ENCODE measurements around the gene IGIP. TPM values are rescaled to one million over a fixed set of nuclear protein-coding genes. Genes with fewer than 3 reads are reported as not detected.
"Not testable (repeated sequence)": the region's sequence is repeated elsewhere in the genome, so short reads cannot be mapped to it uniquely, and the experiment has no call there.

Gene IGIP
- total RNA-seq, 1 donor from 2014 or later = 1.6 TPM

DNA sequence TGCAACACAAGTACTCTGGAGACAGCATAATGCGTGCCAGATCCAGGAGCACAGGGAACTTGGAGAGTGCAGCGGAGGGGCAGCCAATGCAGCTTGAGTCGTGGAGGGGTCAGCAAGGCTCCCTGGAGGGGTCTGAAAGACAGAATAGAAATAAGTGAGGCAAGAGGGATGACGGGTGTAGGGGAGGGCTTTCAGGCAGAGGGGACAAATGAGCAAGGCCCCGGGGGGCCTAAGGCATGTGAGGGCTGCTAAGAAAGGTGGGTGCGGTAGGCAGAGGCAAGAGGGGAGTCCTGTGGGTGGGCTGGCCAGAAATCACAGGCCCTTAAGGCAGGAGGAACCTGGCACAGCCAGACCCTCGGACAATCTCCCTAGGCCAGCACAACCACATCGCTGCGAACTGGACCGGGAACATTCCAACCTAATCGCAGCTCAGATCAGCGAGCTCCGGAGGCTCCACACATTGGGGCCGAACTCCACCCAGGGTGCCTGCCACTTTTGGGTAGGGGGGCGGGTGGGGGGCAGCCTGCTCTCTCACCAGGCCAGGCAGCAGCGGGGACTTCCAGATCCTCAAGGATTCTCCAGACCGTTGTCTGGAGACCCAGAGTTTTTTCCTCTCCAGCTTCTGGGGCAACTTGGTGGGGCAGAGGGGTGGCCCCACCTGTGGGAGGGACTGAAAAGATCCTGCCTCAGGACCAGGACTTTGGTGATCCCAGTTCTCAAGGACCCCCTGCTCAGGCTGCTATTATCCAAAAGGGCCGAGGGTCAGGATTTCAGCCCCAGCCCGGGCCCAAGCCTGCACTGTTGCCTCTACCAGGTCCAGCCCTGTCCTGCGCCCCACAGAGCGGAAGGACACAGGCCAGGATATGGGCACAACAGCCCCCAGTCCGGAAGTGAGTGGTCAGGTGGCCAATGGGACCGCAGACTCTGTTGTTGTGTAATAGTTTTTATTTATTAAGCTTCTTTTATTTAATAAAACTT is 26.6 kb downstream of the IGIP start:
- H3K27me3 ChIP-seq = peaks cover 15% of the 10 kb centered on the region
- no peak overlapping the region for H3K9ac ChIP-seq
- H3K79me2 ChIP-seq (ENCODE audit: low read depth) = no peaks in the 10 kb centered on the region
- no peak overlapping the region for H3K27ac ChIP-seq
- peaks cover 13% of the 10 kb centered on the region for H4K20me1 ChIP-seq (ENCODE audit: low read depth)
- Mint-ChIP-seq H3K4me1 (peaks cover 24% of the 10 kb centered on the region), H3K4me3 (no peak overlapping the region), H3K9me3 (no peaks in the 10 kb centered on the region), H3K27me3 (ENCODE audit: insufficient read depth, low read depth) (peaks cover 20% of the 10 kb centered on the region), H3K36me3 (no peaks in the 10 kb centered on the region), H3K27ac (no peak overlapping the region)
- H3K4me2 ChIP-seq = no peak overlapping the region
- H3K4me3 ChIP-seq = no peak overlapping the region
- TF ChIP-seq EZH2 (IDR thresholded peaks at IDR 0.05) (no peak), EZH2phosphoT487 (IDR thresholded peaks at IDR 0.05) (no peak)
- TF ChIP-seq, protein P1, sequence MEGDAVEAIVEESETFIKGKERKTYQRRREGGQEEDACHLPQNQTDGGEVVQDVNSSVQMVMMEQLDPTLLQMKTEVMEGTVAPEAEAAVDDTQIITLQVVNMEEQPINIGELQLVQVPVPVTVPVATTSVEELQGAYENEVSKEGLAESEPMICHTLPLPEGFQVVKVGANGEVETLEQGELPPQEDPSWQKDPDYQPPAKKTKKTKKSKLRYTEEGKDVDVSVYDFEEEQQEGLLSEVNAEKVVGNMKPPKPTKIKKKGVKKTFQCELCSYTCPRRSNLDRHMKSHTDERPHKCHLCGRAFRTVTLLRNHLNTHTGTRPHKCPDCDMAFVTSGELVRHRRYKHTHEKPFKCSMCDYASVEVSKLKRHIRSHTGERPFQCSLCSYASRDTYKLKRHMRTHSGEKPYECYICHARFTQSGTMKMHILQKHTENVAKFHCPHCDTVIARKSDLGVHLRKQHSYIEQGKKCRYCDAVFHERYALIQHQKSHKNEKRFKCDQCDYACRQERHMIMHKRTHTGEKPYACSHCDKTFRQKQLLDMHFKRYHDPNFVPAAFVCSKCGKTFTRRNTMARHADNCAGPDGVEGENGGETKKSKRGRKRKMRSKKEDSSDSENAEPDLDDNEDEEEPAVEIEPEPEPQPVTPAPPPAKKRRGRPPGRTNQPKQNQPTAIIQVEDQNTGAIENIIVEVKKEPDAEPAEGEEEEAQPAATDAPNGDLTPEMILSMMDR (IDR thresholded peaks at IDR 0.05) = no peak
- DNase-seq (ENCODE audit: low spot score) = no peak
- no peak overlapping the region for H2AFZ ChIP-seq (replicated peaks)
- H3F3A ChIP-seq (ENCODE audit: low read depth) = no peaks in the 10 kb centered on the region
- H3K4me1 ChIP-seq = peaks cover 25% of the 10 kb centered on the region
- no peaks in the 10 kb centered on the region for H3K36me3 ChIP-seq
- no peaks in the 10 kb centered on the region for H3K9me3 ChIP-seq (ENCODE audit: low read depth)

DNA sequence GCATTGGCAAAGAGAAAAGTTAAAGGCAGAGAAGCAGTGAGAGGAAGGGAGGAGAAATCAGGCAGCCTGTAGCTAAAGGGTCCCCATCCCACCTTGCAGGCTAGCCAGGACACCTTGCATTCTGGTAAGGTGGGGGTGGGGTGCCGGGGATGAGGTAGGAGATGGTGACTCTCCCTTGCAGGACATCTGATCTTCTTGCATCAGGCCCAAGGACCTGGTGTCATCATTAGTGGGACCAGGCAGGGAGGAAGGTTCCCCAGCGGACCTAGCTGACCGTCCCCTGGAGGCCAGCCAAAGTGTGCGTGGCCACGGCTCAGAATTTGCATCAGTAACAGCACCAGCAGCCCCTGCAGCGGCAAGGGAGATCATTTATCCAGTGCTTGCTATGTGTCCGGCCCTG is 27.5 kb downstream of the IGIP start:
- Histone ChIP-seq H3K9ac (no peak overlapping the region), H3K4me1 (peaks cover 25% of the 10 kb centered on the region), H4K20me1 (ENCODE audit: low read depth) (peaks cover 4% of the 10 kb centered on the region), H3K9me3 (ENCODE audit: low read depth) (no peaks in the 10 kb centered on the region), H3K79me2 (ENCODE audit: low read depth) (no peaks in the 10 kb centered on the region), H3K36me3 (no peaks in the 10 kb centered on the region), H3K4me2 (peak overlapping the region; percentile 48), H3K27me3 (peaks cover 14% of the 10 kb centered on the region), H3F3A (ENCODE audit: low read depth) (no peaks in the 10 kb centered on the region), H3K27ac (no peak overlapping the region), H2AFZ (replicated peaks) (no peak overlapping the region), H3K4me3 (no peak overlapping the region)
- Mint-ChIP-seq H3K4me3 (no peak overlapping the region), H3K27ac (no peak overlapping the region), H3K36me3 (no peaks in the 10 kb centered on the region), H3K4me1 (peaks cover 24% of the 10 kb centered on the region), H3K9me3 (no peaks in the 10 kb centered on the region), H3K27me3 (ENCODE audit: insufficient read depth, low read depth) (peaks cover 10% of the 10 kb centered on the region)
- TF ChIP-seq EZH2phosphoT487 (IDR thresholded peaks at IDR 0.05) (no peak), EZH2 (IDR thresholded peaks at IDR 0.05) (no peak)
- TF ChIP-seq, protein P1 (IDR thresholded peaks at IDR 0.05) = no peak
- DNase-seq (ENCODE audit: low spot score) = no peak

DNA sequence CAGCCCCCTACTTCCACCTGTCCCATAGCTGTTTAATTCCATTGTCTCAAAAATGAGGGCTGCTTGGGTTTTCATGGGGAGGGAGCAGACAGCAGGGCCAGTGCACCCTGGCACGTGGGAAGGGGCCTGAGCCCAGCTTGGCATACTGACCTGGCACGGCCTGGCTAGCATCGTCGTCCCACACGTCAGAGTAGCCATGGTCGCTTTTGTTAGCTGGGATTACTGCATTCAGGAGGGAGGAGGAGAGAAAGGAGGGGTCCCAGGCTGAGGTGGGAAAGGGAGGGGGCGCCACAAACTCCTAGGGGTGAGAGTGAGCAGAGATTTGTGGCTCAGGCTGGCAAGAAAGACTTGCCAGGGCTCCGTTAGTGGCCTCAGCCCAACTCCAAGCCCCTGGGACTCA is 28.2 kb downstream of the IGIP start:
- Mint-ChIP-seq H3K4me1 (peaks cover 24% of the 10 kb centered on the region), H3K36me3 (no peaks in the 10 kb centered on the region), H3K9me3 (no peaks in the 10 kb centered on the region), H3K27ac (no peak overlapping the region), H3K27me3 (ENCODE audit: insufficient read depth, low read depth) (peaks cover 6% of the 10 kb centered on the region), H3K4me3 (no peak overlapping the region)
- Histone ChIP-seq H3K4me1 (peaks cover 25% of the 10 kb centered on the region), H4K20me1 (ENCODE audit: low read depth) (no peaks in the 10 kb centered on the region), H3K4me3 (no peak overlapping the region), H3K27ac (no peak overlapping the region), H3F3A (ENCODE audit: low read depth) (no peaks in the 10 kb centered on the region), H3K27me3 (peaks cover 17% of the 10 kb centered on the region), H2AFZ (replicated peaks) (peak overlapping the region; percentile 63), H3K9me3 (ENCODE audit: low read depth) (no peaks in the 10 kb centered on the region), H3K36me3 (no peaks in the 10 kb centered on the region), H3K79me2 (ENCODE audit: low read depth) (no peaks in the 10 kb centered on the region), H3K4me2 (peak overlapping the region; percentile 48), H3K9ac (no peak overlapping the region)
- peak; percentile 85 for DNase-seq (ENCODE audit: low spot score)
- no peak for TF ChIP-seq EZH2 (IDR thresholded peaks at IDR 0.05)
- TF ChIP-seq EZH2phosphoT487 (IDR thresholded peaks at IDR 0.05) = no peak
- TF ChIP-seq, protein P1 (IDR thresholded peaks at IDR 0.05) = no peak

DNA sequence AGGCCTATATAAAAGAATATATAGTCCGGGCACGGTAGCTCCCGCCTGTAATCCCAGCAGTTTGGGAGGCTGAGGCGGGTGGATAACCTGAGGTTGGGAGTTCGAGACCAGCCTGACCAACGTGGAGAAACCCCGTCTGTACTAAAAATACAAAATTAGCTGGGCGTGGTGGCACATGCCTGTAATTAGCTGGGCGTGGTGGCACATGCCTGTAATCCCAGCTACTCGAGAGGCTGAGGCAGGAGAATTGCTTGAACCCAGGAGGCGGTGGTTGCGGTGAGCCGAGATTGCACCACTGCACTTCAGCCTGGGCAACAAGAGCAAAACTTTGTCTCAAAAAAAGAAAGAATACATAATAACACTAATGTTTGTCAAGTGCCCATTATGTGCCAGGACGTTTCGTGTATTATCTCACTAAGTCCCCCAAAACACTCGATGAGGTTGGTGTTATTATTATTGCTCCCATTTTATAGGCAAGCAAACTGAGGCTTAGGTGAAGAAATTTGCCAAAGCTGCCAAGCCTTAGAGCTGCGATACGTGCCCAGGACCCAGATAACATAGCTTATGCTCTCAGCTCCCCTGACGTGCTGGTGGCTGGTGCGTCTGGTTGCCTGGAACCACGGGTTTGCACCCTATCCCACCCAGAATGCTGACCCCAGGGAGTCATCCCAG is 29.1 kb downstream of the IGIP start:
- not testable (repeated sequence) for H3K27me3 Mint-ChIP-seq (ENCODE audit: insufficient read depth, low read depth); H2AFZ ChIP-seq (replicated peaks); H4K20me1 ChIP-seq (ENCODE audit: low read depth); H3K27ac ChIP-seq; H3K9me3 ChIP-seq (ENCODE audit: low read depth); H3K4me2 ChIP-seq; H3K9me3 Mint-ChIP-seq; H3K27ac Mint-ChIP-seq; H3F3A ChIP-seq (ENCODE audit: low read depth); H3K4me3 ChIP-seq; H3K79me2 ChIP-seq (ENCODE audit: low read depth); H3K36me3 Mint-ChIP-seq; H3K9ac ChIP-seq; H3K4me3 Mint-ChIP-seq; H3K36me3 ChIP-seq; DNase-seq (ENCODE audit: low spot score)
- Histone ChIP-seq H3K4me1 (peaks cover 25% of the 10 kb centered on the region), H3K27me3 (peaks cover 24% of the 10 kb centered on the region)
- H3K4me1 Mint-ChIP-seq = peaks cover 24% of the 10 kb centered on the region

Data from neural progenitor cell (in vitro differentiated cells).